IgD-negative memory B cell (primary cell): ENCODE measurements around the gene ABHD10. TPM values are rescaled to one million over a fixed set of nuclear protein-coding genes. Genes with fewer than 3 reads are reported as not detected.

Source experiments
- H3K27ac Mint-ChIP-seq, 3 donors: one replicate each; pipeline ENCODE4 v1.8.0; 2020 to 2022; ENCODE audit warnings: mild to moderate bottlenecking in 3 of 3, mixed read lengths in 3 of 3, moderate library complexity in 1 of 3
- H3K27me3 Mint-ChIP-seq: one replicate; pipeline ENCODE4 v1.8.0; 2021; ENCODE audit warnings: mixed read lengths
- H3K36me3 Mint-ChIP-seq: one replicate; pipeline ENCODE4 v1.8.0; 2020; ENCODE audit warnings: mild to moderate bottlenecking, mixed read lengths
- H3K4me1 Mint-ChIP-seq, 3 donors: one replicate each; pipeline ENCODE4 v1.8.0; 2020 to 2022; ENCODE audit warnings: mixed read lengths in 3 of 3, mild to moderate bottlenecking in 1 of 3
- H3K4me3 Mint-ChIP-seq, 4 donors: one replicate each; pipeline ENCODE4 v1.8.0; 2020 to 2022; ENCODE audit warnings: mild to moderate bottlenecking in 4 of 4, mixed read lengths in 4 of 4, moderate library complexity in 3 of 4
- H3K9me3 Mint-ChIP-seq, 3 donors: one replicate each; pipeline ENCODE4 v1.8.0; 2020 to 2021; ENCODE audit warnings: mixed read lengths in 3 of 3, mild to moderate bottlenecking in 1 of 3
- polyA plus RNA-seq: library from polyadenylated mRNA; unstranded; fragments of 300-500 nt; fragmentation: Illumina TruSeq; gene quantifications from one replicate; pipeline ENCODE4 v1.2.3, GENCODE V29; 2021

ABHD10 gene
- polyA plus RNA-seq, 1 donor from 2014 or later: 44.2 TPM

GRCh38 chr3:111976254-111976653, 2.6 kb upstream of the ABHD10 start:
- no peaks in the 10 kb centered on the region for H3K36me3 Mint-ChIP-seq
- H3K9me3 Mint-ChIP-seq: no peaks in the 10 kb centered on the region
- peak overlapping the region in 1 of 3 donors; percentile 41 for H3K27ac Mint-ChIP-seq
- H3K4me1 Mint-ChIP-seq: peaks cover 15 to 31% (median 17%) of the 10 kb centered on the region in 3 donors
- H3K4me3 Mint-ChIP-seq: peak overlapping the region in 1 of 4 donors; percentile 86
- H3K27me3 Mint-ChIP-seq: peaks cover 4% of the 10 kb centered on the region

DNA sequence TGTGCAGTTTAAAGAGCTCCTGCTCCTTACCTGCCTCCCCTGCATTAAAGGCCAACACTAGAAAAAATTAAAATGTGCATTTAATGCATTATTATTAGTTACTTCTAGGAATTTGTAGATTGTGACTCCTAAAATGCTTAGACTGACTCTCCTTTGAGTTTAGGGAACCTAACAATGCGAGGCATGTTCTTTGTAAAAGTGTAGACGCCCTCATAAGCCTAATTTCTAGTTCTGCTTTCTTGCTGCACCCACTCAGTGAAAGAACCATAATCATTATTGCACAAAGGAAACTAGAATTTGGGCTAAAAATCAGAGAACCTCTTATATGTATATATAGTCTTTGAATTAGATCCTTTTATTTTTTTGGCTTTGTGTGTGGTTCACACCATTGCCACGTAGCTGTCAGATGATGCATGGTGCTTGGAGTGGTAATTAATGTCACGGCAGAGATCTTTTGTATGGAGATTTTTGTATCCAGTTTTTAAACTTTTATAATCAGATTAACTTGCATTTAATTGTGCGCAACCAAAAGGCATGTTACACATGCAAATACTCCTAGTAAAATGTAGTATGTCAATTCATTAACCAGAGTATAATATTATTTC, 710 bp downstream of the ABHD10 start:
- H3K4me3 Mint-ChIP-seq: peak overlapping the region; percentile 94 to 98 (median 96)
- no peaks in the 10 kb centered on the region for H3K36me3 Mint-ChIP-seq
- peak overlapping the region; percentile 45 to 94 (median 92) for H3K27ac Mint-ChIP-seq
- H3K27me3 Mint-ChIP-seq: peaks cover 4% of the 10 kb centered on the region
- no peaks in the 10 kb centered on the region for H3K9me3 Mint-ChIP-seq
- peaks cover 27 to 48% (median 36%) of the 10 kb centered on the region in 3 donors for H3K4me1 Mint-ChIP-seq

DNA sequence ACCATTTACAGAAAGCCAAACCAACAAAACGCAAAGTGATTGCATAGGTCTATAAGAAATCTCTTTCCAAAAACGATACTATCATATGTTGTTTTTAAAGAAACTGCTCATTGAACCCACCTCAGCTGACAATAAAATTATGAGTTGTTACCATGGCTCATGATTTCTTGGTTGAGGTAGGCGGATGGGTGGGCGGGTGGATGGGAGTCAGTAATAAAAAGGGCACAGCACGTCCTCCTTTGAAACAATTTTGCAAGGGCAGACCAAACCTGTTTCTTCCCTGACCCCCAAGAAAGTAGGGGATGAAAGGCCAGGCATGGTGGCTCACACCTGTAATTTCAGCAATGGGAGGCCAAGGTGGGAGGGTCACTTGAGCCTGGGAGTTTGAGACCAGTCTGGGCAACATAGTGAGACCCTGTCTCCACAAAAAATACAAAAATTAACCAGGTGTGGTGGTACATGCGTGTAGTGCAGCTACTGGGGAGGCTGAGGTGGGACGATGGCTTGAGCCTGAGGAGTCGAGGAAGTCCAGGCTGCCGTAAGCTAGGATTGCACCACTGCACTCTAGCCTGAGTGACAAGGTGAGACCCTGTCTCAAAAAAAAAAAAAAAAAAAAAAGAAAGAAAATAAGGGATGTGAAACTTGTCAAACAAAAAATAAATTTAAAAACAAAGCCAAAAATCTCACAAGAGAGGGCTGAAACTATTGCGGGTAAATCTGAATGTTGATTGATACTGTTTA, 2.1 kb downstream of the ABHD10 start:
- Mint-ChIP-seq H3K9me3 (no peaks in the 10 kb centered on the region), H3K4me1 (peaks cover 28 to 48% (median 45%) of the 10 kb centered on the region in 3 donors), H3K36me3 (no peaks in the 10 kb centered on the region), H3K4me3 (peak overlapping the region; percentile 34 to 98 (median 96)), H3K27ac (peak overlapping the region in 1 of 3 donors; percentile 76), H3K27me3 (peaks cover 2% of the 10 kb centered on the region)

GRCh38 chr3:111981457-111981763, 2.6 kb downstream of the ABHD10 start:
- peak overlapping the region in 2 of 4 donors; percentile 73 to 97 for H3K4me3 Mint-ChIP-seq
- no peaks in the 10 kb centered on the region for H3K9me3 Mint-ChIP-seq
- H3K4me1 Mint-ChIP-seq: peaks cover 29 to 45% (median 45%) of the 10 kb centered on the region in 3 donors

GRCh38 chr3:111984636-111985298, 5.9 kb downstream of the ABHD10 start:
- no peaks in the 10 kb centered on the region for H3K36me3 Mint-ChIP-seq

More at GRCh38 chr3:111981457-111981763, 2.6 kb downstream of the ABHD10 start:
- Mint-ChIP-seq H3K27ac (no peak overlapping the region), H3K27me3 (peaks cover 2% of the 10 kb centered on the region), H3K36me3 (no peaks in the 10 kb centered on the region)

DNA sequence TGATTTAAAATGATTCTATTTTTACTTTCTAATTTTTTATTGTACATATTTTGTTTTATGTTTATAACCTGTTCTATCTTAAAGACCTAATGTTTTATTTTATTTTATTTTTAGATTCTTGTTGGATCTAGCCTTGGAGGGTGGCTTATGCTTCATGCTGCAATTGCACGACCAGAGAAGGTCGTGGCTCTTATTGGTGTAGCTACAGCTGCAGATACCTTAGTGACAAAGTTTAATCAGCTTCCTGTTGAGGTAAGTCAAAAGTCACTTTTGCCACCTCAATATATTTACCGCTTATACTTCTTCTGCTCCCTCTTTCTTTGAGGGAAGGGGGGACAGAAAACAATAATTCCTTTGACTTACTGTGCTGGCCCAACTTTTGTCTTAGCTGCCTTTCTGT, 8.0 kb downstream of the ABHD10 start:
- peaks cover 10 to 29% (median 27%) of the 10 kb centered on the region in 3 donors for H3K4me1 Mint-ChIP-seq
- no peaks in the 10 kb centered on the region for H3K36me3 Mint-ChIP-seq
- H3K4me3 Mint-ChIP-seq: no peak overlapping the region
- no peaks in the 10 kb centered on the region for H3K9me3 Mint-ChIP-seq
- H3K27me3 Mint-ChIP-seq: no peaks in the 10 kb centered on the region
- H3K27ac Mint-ChIP-seq: no peak overlapping the region

More at GRCh38 chr3:111984636-111985298, 5.9 kb downstream of the ABHD10 start:
- Mint-ChIP-seq H3K4me3 (no peak overlapping the region), H3K4me1 (peaks cover 25 to 46% (median 44%) of the 10 kb centered on the region in 3 donors), H3K27me3 (no peaks in the 10 kb centered on the region), H3K9me3 (no peaks in the 10 kb centered on the region), H3K27ac (no peak overlapping the region)

- Mint-ChIP-seq H3K27me3 (no peaks in the 10 kb centered on the region), H3K27ac (no peak overlapping the region), H3K4me1 (peaks cover 2 to 17% (median 16%) of the 10 kb centered on the region in 3 donors), H3K36me3 (no peaks in the 10 kb centered on the region), H3K4me3 (peak overlapping the region in 1 of 4 donors; percentile 28), H3K9me3 (no peaks in the 10 kb centered on the region)
Measured at GRCh38 chr3:111989061-111989678, 10.3 kb downstream of the ABHD10 start.

GRCh38 chr3:111993038-111993437, 14.2 kb downstream of the ABHD10 start:
- no peaks in the 10 kb centered on the region for H3K9me3 Mint-ChIP-seq
- peaks cover 8% of the 10 kb centered on the region for H3K27me3 Mint-ChIP-seq
- no peak overlapping the region for H3K27ac Mint-ChIP-seq
- H3K4me1 Mint-ChIP-seq: peaks cover 0 to 11% (median 5%) of the 10 kb centered on the region in 3 donors
- no peaks in the 10 kb centered on the region for H3K36me3 Mint-ChIP-seq
- no peak overlapping the region for H3K4me3 Mint-ChIP-seq

GRCh38 chr3:111998636-111999483, 20.0 kb downstream of the ABHD10 start, which contains the start of gene TAGLN3:
Gene TAGLN3, plus strand, starts transcription at chr3:111998922. Its CDS starts 501 bp downstream, at chr3:111999423.
- Mint-ChIP-seq H3K27ac (peak within 1 kb of the TSS in 1 of 3 donors; percentile 41), H3K9me3 (no peaks in the 10 kb centered on the region), H3K27me3 (peaks cover 23% of the 10 kb centered on the region), H3K4me3 (peak within 1 kb of the TSS; percentile 77 to 97 (median 88)), H3K4me1 (peaks cover 0 to 21% (median 9%) of the 10 kb centered on the region in 3 donors), H3K36me3 (no peaks in the 10 kb centered on the region)

GRCh38 chr3:111999484-112000324, 20.9 kb downstream of the ABHD10 start:
- peak overlapping the region in 1 of 3 donors; percentile 41 for H3K27ac Mint-ChIP-seq
- H3K9me3 Mint-ChIP-seq: no peaks in the 10 kb centered on the region
- no peaks in the 10 kb centered on the region for H3K36me3 Mint-ChIP-seq
- peaks cover 23% of the 10 kb centered on the region for H3K27me3 Mint-ChIP-seq
- peak overlapping the region; percentile 77 to 97 (median 88) for H3K4me3 Mint-ChIP-seq
- peaks cover 0 to 21% (median 9%) of the 10 kb centered on the region in 3 donors for H3K4me1 Mint-ChIP-seq

DNA sequence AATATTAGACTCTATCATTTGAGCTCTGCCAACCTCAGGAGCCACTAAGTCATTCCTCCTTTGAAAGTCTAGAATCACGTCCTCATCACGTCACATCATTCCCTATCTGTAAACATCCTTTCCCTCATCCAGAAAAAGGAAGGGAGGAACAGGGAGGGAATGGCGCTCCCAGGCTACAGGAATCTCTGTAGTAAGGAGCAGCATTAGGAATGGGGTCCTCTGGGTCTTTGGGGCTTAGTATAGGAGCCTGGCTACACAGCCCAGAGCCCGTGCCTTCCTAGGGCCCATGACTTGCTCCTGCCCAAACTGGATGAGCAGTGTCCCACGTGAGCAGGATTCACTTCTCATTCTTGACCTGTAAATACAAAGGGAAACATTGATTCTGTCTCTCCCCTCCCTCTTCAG, 21.5 kb downstream of the ABHD10 start:
- peaks cover 23% of the 10 kb centered on the region for H3K27me3 Mint-ChIP-seq
- H3K36me3 Mint-ChIP-seq: no peaks in the 10 kb centered on the region
- H3K4me1 Mint-ChIP-seq: peaks cover 0 to 21% (median 9%) of the 10 kb centered on the region in 3 donors
- no peak overlapping the region for H3K27ac Mint-ChIP-seq
- H3K9me3 Mint-ChIP-seq: no peaks in the 10 kb centered on the region
- H3K4me3 Mint-ChIP-seq: no peak overlapping the region

- Mint-ChIP-seq H3K4me1 (peaks cover 0 to 21% (median 9%) of the 10 kb centered on the region in 3 donors), H3K4me3 (no peak overlapping the region), H3K27ac (no peak overlapping the region)
Measured at GRCh38 chr3:112000966-112001365, 22.1 kb downstream of the ABHD10 start.

GRCh38 chr3:112001526-112001925, 22.7 kb downstream of the ABHD10 start:
- Mint-ChIP-seq H3K4me3 (no peak overlapping the region), H3K9me3 (no peaks in the 10 kb centered on the region), H3K4me1 (peaks cover 0 to 21% (median 9%) of the 10 kb centered on the region in 3 donors), H3K27ac (no peak overlapping the region), H3K27me3 (peaks cover 23% of the 10 kb centered on the region), H3K36me3 (no peaks in the 10 kb centered on the region)

More at GRCh38 chr3:112000966-112001365, 22.1 kb downstream of the ABHD10 start:
- H3K27me3 Mint-ChIP-seq: peaks cover 23% of the 10 kb centered on the region
- H3K36me3 Mint-ChIP-seq: no peaks in the 10 kb centered on the region
- H3K9me3 Mint-ChIP-seq: no peaks in the 10 kb centered on the region
